ENCODE results near the gene PKM.

Gene PKM

DNA sequence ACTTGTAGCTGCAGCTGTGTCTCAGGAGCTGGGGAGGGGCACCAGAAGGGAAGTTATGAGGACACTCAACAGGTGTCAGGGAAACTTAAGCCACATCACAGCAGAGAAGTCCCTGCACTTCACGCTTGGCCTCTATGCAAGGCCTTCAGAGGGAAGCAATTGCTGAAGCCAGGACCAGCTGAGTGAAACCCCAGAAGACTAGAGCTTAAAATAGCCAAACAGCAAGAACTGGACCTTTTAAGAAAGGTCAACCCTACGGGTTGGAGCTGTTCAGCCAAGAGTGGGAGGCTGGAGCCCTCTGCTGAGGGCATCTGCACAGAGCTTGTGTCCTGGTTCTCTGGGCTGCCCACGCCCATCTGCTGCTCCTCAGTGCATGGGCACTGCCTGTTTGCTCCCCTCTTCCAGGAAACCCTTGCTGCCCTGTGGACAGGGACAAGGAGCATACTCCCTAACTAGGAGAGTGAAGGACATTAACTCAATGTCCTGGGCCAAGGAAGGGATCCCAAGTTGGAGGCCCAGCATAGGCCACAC is 29.5 kb downstream of the PKM start:
- DNase-seq (ENCODE audit: low spot score), result no peak
- WGBS, 2 donors (ENCODE audit: extremely low coverage in 2 of 2, insufficient read length in 2 of 2, insufficient replicate concordance in 1 of 2), result no CpG with 5 or more reads among the region's 3 CpGs
- no peak overlapping the region for H3K18ac ChIP-seq (ENCODE audit: low read length)
- H3K27me3 ChIP-seq (ENCODE audit: control insufficient read depth in 3 of 3, insufficient read depth in 3 of 3, low read depth in 1 of 3, low read length in 3 of 3), result peaks cover 0 to 14% (median 4%) of the 10 kb centered on the region in 3 experiments
- no peak overlapping the region for H3K4me3 ChIP-seq (ENCODE audit: low read length in 2 of 2)
- no peak overlapping the region for H2BK120ac ChIP-seq (ENCODE audit: low read depth, low read length)
- peaks cover 4% of the 10 kb centered on the region for H3K79me1 ChIP-seq (ENCODE audit: low read depth, low read length)
- H3K27ac ChIP-seq (replicated peaks; ENCODE audit: low read length), result no peak overlapping the region
- no peak overlapping the region for H2AK5ac ChIP-seq (ENCODE audit: low read depth, low read length)
- H3K9me3 ChIP-seq (replicated peaks in 1 of 2; ENCODE audit: control insufficient read depth in 2 of 2, insufficient read depth in 1 of 2, low read depth in 1 of 2, low read length in 2 of 2), result peaks cover 0 to 4% of the 10 kb centered on the region in 2 donors
- no peak overlapping the region for H2BK15ac ChIP-seq (ENCODE audit: low read length)
- no peak overlapping the region for H2BK12ac ChIP-seq (ENCODE audit: low read length)
- H3K9ac ChIP-seq (ENCODE audit: low read depth, low read length, poor library complexity), result peak overlapping the region; percentile 47
- H4K8ac ChIP-seq (ENCODE audit: low read depth, low read length), result no peak overlapping the region
- H3K36me3 ChIP-seq (replicated peaks in 1 of 2; ENCODE audit: control insufficient read depth in 2 of 2, insufficient read depth in 2 of 2, low read length in 2 of 2), result peaks cover 71 to 85% of the 10 kb centered on the region in 2 donors
- H3K4ac ChIP-seq (ENCODE audit: low read length), result no peak overlapping the region
- H2AFZ ChIP-seq (ENCODE audit: low read length), result no peak overlapping the region
- H2BK5ac ChIP-seq (ENCODE audit: low read length), result no peak overlapping the region
- H3K4me2 ChIP-seq (ENCODE audit: insufficient read depth, low read length, poor library complexity, severe bottlenecking), result no peak overlapping the region
- no peak overlapping the region for H3K14ac ChIP-seq (ENCODE audit: low read length)
- H4K91ac ChIP-seq (ENCODE audit: low read depth, low read length, poor library complexity), result no peak overlapping the region
- peaks cover 0 to 2% of the 10 kb centered on the region in 2 donors for H3K4me1 ChIP-seq (ENCODE audit: control insufficient read depth in 2 of 2, insufficient read depth in 1 of 2, low read depth in 1 of 2, low read length in 2 of 2)
- H3K23ac ChIP-seq (ENCODE audit: low read depth, low read length, poor library complexity), result no peak overlapping the region

DNA sequence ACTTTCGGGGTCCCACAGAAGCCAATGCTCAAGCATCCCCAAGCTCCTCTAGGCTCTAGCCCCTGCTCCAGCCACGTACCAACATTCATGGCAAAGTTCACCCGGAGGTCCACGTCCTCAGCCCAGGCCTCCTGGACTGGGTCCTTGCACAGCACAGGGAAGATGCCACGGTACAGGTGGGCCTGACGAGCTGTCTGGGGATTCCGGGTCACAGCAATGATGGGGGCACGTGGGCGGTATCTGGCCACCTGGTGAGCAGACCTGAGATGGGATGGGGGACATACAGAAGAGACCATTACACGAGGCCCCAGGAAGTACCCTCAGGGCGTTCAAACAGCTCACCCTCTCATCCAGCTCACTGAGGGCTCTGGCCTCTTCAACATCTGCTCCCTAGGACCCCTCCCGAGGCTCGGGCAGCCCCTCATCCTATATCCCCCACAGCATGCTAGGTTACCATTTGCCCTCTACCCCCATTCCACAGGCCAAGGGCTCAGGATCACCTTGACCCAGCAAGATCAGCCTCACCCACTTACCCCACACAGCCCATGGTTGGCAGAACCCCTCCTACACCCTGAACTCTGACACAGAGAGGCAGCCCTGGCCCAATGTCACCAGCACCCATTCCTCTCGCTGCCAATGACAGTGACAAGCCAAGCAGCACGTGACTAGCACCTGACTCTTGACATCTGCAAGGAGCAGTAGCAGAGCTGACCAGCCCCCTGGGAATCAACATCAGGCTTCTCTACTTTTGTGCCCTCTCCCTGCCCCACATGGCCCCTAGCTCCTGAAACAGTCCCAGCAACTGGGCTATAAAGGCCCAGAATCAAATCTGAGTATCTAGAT is 30.4 kb downstream of the PKM start:
- no peak for DNase-seq (ENCODE audit: low spot score)
- Histone ChIP-seq H2BK12ac (ENCODE audit: low read length) (no peak overlapping the region), H4K91ac (ENCODE audit: low read depth, low read length, poor library complexity) (no peak overlapping the region), H3K9ac (ENCODE audit: low read depth, low read length, poor library complexity) (no peak overlapping the region), H2BK15ac (ENCODE audit: low read length) (no peak overlapping the region), H2AFZ (ENCODE audit: low read length) (no peak overlapping the region), H3K4me1 (ENCODE audit: control insufficient read depth in 2 of 2, insufficient read depth in 1 of 2, low read depth in 1 of 2, low read length in 2 of 2) (peaks cover 0 to 2% of the 10 kb centered on the region in 2 donors), H3K79me1 (ENCODE audit: low read depth, low read length) (peaks cover 4% of the 10 kb centered on the region), H3K18ac (ENCODE audit: low read length) (no peak overlapping the region), H4K8ac (ENCODE audit: low read depth, low read length) (no peak overlapping the region), H3K27ac (replicated peaks; ENCODE audit: low read length) (no peak overlapping the region), H3K36me3 (replicated peaks in 1 of 2; ENCODE audit: control insufficient read depth in 2 of 2, insufficient read depth in 2 of 2, low read length in 2 of 2) (peaks cover 62 to 77% of the 10 kb centered on the region in 2 donors), H3K4me2 (ENCODE audit: insufficient read depth, low read length, poor library complexity, severe bottlenecking) (no peak overlapping the region), H3K4ac (ENCODE audit: low read length) (no peak overlapping the region), H3K9me3 (replicated peaks in 1 of 2; ENCODE audit: control insufficient read depth in 2 of 2, insufficient read depth in 1 of 2, low read depth in 1 of 2, low read length in 2 of 2) (peaks cover 0 to 4% of the 10 kb centered on the region in 2 donors), H3K14ac (ENCODE audit: low read length) (no peak overlapping the region), H3K27me3 (ENCODE audit: control insufficient read depth in 3 of 3, insufficient read depth in 3 of 3, low read depth in 1 of 3, low read length in 3 of 3) (peaks cover 0 to 19% (median 4%) of the 10 kb centered on the region in 3 experiments), H2AK5ac (ENCODE audit: low read depth, low read length) (no peak overlapping the region), H2BK5ac (ENCODE audit: low read length) (no peak overlapping the region), H3K23ac (ENCODE audit: low read depth, low read length, poor library complexity) (peak overlapping the region; percentile 22), H3K4me3 (ENCODE audit: low read length in 2 of 2) (no peak overlapping the region), H2BK120ac (ENCODE audit: low read depth, low read length) (no peak overlapping the region)
- WGBS, 2 donors (ENCODE audit: extremely low coverage in 2 of 2, insufficient read length in 2 of 2, insufficient replicate concordance in 1 of 2), result no CpG with 5 or more reads among the region's 15 CpGs

DNA sequence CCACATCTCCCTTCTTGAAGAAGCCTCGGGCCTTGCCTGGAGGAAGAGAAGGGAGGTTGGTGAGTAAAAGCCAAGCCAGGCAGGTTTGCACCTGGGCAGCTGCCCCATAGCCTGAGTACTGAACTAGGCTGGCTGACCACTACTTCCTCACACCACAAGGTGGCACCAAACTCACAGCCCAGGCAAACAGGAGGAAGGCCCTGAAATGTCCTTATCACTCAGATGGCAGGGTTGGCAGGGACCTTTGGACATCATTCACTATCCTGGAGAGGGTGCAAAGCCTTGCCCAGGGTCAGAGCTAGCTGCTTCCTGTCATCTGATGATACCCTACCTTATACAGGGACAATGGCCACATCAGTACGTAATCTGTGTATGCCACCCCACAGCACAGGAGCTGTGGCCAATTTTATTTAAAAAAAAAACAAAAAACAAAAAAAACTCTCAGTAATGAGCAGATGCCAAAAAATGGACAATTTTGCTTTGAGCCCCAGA is 31.2 kb downstream of the PKM start:
- Histone ChIP-seq H2AFZ (ENCODE audit: low read length) (no peak overlapping the region), H3K18ac (ENCODE audit: low read length) (no peak overlapping the region), H3K4ac (ENCODE audit: low read length) (no peak overlapping the region), H3K79me1 (ENCODE audit: low read depth, low read length) (peaks cover 4% of the 10 kb centered on the region), H2BK15ac (ENCODE audit: low read length) (no peak overlapping the region), H4K8ac (ENCODE audit: low read depth, low read length) (no peak overlapping the region), H3K27ac (replicated peaks; ENCODE audit: low read length) (no peak overlapping the region), H3K9ac (ENCODE audit: low read depth, low read length, poor library complexity) (no peak overlapping the region), H3K14ac (ENCODE audit: low read length) (no peak overlapping the region), H3K4me2 (ENCODE audit: insufficient read depth, low read length, poor library complexity, severe bottlenecking) (no peak overlapping the region), H2BK5ac (ENCODE audit: low read length) (no peak overlapping the region), H3K4me1 (ENCODE audit: control insufficient read depth in 2 of 2, insufficient read depth in 1 of 2, low read depth in 1 of 2, low read length in 2 of 2) (peaks cover 0 to 2% of the 10 kb centered on the region in 2 donors), H3K27me3 (ENCODE audit: control insufficient read depth in 3 of 3, insufficient read depth in 3 of 3, low read depth in 1 of 3, low read length in 3 of 3) (peaks cover 4 to 24% (median 5%) of the 10 kb centered on the region in 3 experiments), H3K36me3 (replicated peaks in 1 of 2; ENCODE audit: control insufficient read depth in 2 of 2, insufficient read depth in 2 of 2, low read length in 2 of 2) (peaks cover 56 to 68% of the 10 kb centered on the region in 2 donors), H2BK120ac (ENCODE audit: low read depth, low read length) (no peak overlapping the region), H3K9me3 (replicated peaks in 1 of 2; ENCODE audit: control insufficient read depth in 2 of 2, insufficient read depth in 1 of 2, low read depth in 1 of 2, low read length in 2 of 2) (peaks cover 0 to 4% of the 10 kb centered on the region in 2 donors), H4K91ac (ENCODE audit: low read depth, low read length, poor library complexity) (no peak overlapping the region), H3K4me3 (ENCODE audit: low read length in 2 of 2) (no peak overlapping the region), H3K23ac (ENCODE audit: low read depth, low read length, poor library complexity) (no peak overlapping the region), H2BK12ac (ENCODE audit: low read length) (no peak overlapping the region), H2AK5ac (ENCODE audit: low read depth, low read length) (no peak overlapping the region)
- no CpG with 5 or more reads among the region's 2 CpGs for WGBS, 2 donors (ENCODE audit: extremely low coverage in 2 of 2, insufficient read length in 2 of 2, insufficient replicate concordance in 1 of 2)
- peak; percentile 59 for DNase-seq (ENCODE audit: low spot score)

DNA sequence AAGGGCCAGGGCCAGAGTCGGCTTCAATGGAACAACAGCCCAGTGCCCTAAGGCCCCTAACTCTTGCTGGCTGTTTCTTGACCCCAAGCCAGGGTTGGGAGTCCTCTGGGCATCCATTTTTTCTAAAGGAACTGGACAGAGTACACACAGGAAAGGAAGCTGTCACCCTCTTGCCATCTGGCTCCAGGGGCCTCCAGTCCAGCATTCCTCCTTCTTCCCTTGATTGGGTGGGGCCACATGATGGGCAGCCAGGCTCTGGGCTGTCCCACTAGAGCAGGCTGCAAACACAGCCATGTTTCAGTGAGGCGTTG is 31.8 kb downstream of the PKM start:
- Histone ChIP-seq H3K4me3 (ENCODE audit: low read length in 2 of 2) (no peak overlapping the region), H2BK120ac (ENCODE audit: low read depth, low read length) (no peak overlapping the region), H3K4me2 (ENCODE audit: insufficient read depth, low read length, poor library complexity, severe bottlenecking) (no peak overlapping the region), H2BK5ac (ENCODE audit: low read length) (no peak overlapping the region), H3K4me1 (ENCODE audit: control insufficient read depth in 2 of 2, insufficient read depth in 1 of 2, low read depth in 1 of 2, low read length in 2 of 2) (peaks cover 0 to 2% of the 10 kb centered on the region in 2 donors), H2BK12ac (ENCODE audit: low read length) (no peak overlapping the region), H3K79me1 (ENCODE audit: low read depth, low read length) (peaks cover 4% of the 10 kb centered on the region), H3K9ac (ENCODE audit: low read depth, low read length, poor library complexity) (no peak overlapping the region), H3K4ac (ENCODE audit: low read length) (no peak overlapping the region), H3K36me3 (replicated peaks in 1 of 2; ENCODE audit: control insufficient read depth in 2 of 2, insufficient read depth in 2 of 2, low read length in 2 of 2) (peaks cover 52 to 62% of the 10 kb centered on the region in 2 donors), H3K27ac (replicated peaks; ENCODE audit: low read length) (no peak overlapping the region), H3K27me3 (ENCODE audit: control insufficient read depth in 3 of 3, insufficient read depth in 3 of 3, low read depth in 1 of 3, low read length in 3 of 3) (peaks cover 4 to 24% (median 5%) of the 10 kb centered on the region in 3 experiments), H4K8ac (ENCODE audit: low read depth, low read length) (no peak overlapping the region), H2BK15ac (ENCODE audit: low read length) (no peak overlapping the region), H3K23ac (ENCODE audit: low read depth, low read length, poor library complexity) (no peak overlapping the region), H2AFZ (ENCODE audit: low read length) (no peak overlapping the region), H2AK5ac (ENCODE audit: low read depth, low read length) (no peak overlapping the region), H3K18ac (ENCODE audit: low read length) (no peak overlapping the region), H3K9me3 (replicated peaks in 1 of 2; ENCODE audit: control insufficient read depth in 2 of 2, insufficient read depth in 1 of 2, low read depth in 1 of 2, low read length in 2 of 2) (peaks cover 0 to 4% of the 10 kb centered on the region in 2 donors), H3K14ac (ENCODE audit: low read length) (no peak overlapping the region), H4K91ac (ENCODE audit: low read depth, low read length, poor library complexity) (no peak overlapping the region)
- DNase-seq (ENCODE audit: low spot score), result no peak
- WGBS, 2 donors (ENCODE audit: extremely low coverage in 2 of 2, insufficient read length in 2 of 2, insufficient replicate concordance in 1 of 2), result no CpG with 5 or more reads among the region's 2 CpGs

Measured in neuronal stem cell (in vitro differentiated cells).